ENCODE measurements around the gene C12orf76.
"Not testable (repeated sequence)": the region's sequence is repeated elsewhere in the genome, so short reads cannot be mapped to it uniquely, and the experiment has no call there.

The C12orf76 gene

GRCh38 chr12:110062241-110062640 lies 13.9 kb upstream of the C12orf76 start:
- no peak for DNase-seq

- no peak for DNase-seq
Measured at GRCh38 chr12:110059651-110060000, 11.3 kb upstream of the C12orf76 start.

- no peak for DNase-seq
Measured at GRCh38 chr12:110058875-110059615, 10.7 kb upstream of the C12orf76 start.

- DNase-seq: not testable (repeated sequence)
Measured at GRCh38 chr12:110056643-110057042, 8.3 kb upstream of the C12orf76 start.

GRCh38 chr12:110055375-110056352 lies 7.3 kb upstream of the C12orf76 start:
- DNase-seq: not testable (repeated sequence)

GRCh38 chr12:110050927-110051326 lies 2.6 kb upstream of the C12orf76 start:
- no peak for DNase-seq

- not testable (repeated sequence) for DNase-seq
Measured at GRCh38 chr12:110049666-110050065, 1.3 kb upstream of the C12orf76 start.

GRCh38 chr12:110049034-110049433 lies 712 bp upstream of the C12orf76 start:
- not testable (repeated sequence) for DNase-seq

GRCh38 chr12:110047297-110047940 lies 903 bp downstream of the C12orf76 start:
- DNase-seq: no peak

- no peak for DNase-seq
Measured at GRCh38 chr12:110046451-110047187, 1.7 kb downstream of the C12orf76 start.

GRCh38 chr12:110042264-110042663 lies 6.1 kb downstream of the C12orf76 start:
- DNase-seq: no peak

GRCh38 chr12:110039085-110039807 lies 9.1 kb downstream of the C12orf76 start:
- no peak for DNase-seq

GRCh38 chr12:110038741-110039084 lies 9.6 kb downstream of the C12orf76 start:
- no peak for DNase-seq

GRCh38 chr12:110037315-110037714 lies 11.0 kb downstream of the C12orf76 start:
- no peak for DNase-seq

- no peak for DNase-seq
Measured at GRCh38 chr12:110035534-110036104, 12.7 kb downstream of the C12orf76 start.

- DNase-seq: no peak
Measured at GRCh38 chr12:110033888-110034287, 14.4 kb downstream of the C12orf76 start.

- no peak for DNase-seq
Measured at GRCh38 chr12:110029290-110029815, 19.0 kb downstream of the C12orf76 start.

GRCh38 chr12:110028323-110028722 lies 20.0 kb downstream of the C12orf76 start:
- DNase-seq: no peak

GRCh38 chr12:110024051-110024450 lies 24.3 kb downstream of the C12orf76 start:
- no peak for DNase-seq

- no peak for DNase-seq
Measured at GRCh38 chr12:110023059-110023980, 25.0 kb downstream of the C12orf76 start.

All from effector CD8-positive, alpha-beta T cell (primary cell).